WTC11 (cell line): ENCODE data around the gene ASIC2. TPM values are rescaled to one million over a fixed set of nuclear protein-coding genes. Genes with fewer than 3 reads are reported as not detected.

Source experiments
- ATAC-seq: fragments of 200-7000 bp; cut with Tn5 transposase; 2 replicates; pipeline ENCODE4 v1.10.0; 2021; ENCODE audit warnings: mild to moderate bottlenecking, moderate library complexity
- CTCF ChIA-PET: fragments of 300-600 bp; sonication (Branson Sonifier 250); formaldehyde crosslinking; loops from one replicate; lab custom pipeline; 2021; ENCODE audit warnings: antibody characterized with exemption; lab: Charles Lee
- POLR2A ChIA-PET: fragments of 350-600 bp; sonication (Branson Sonifier 250); formaldehyde crosslinking; loops from one replicate; lab custom pipeline; 2021; ENCODE audit warnings: antibody characterized with exemption; lab: Charles Lee
- DNase-seq: peaks from one replicate; pipeline ENCODE4 v3.0.0; 2021; ENCODE audit warnings: low spot score
- H3K27ac Mint-ChIP-seq: 2 replicates; pipeline ENCODE4 v1.8.0; 2021; ENCODE audit warnings: mixed read lengths
- H3K27me3 Mint-ChIP-seq: 2 replicates; pipeline ENCODE4 v1.8.0; 2021; ENCODE audit warnings: low read depth, mild to moderate bottlenecking, moderate library complexity, mixed read lengths
- H3K36me3 Mint-ChIP-seq: 2 replicates; pipeline ENCODE4 v1.8.0; 2021; ENCODE audit warnings: mixed read lengths
- H3K4me1 Mint-ChIP-seq: 2 replicates; pipeline ENCODE4 v1.8.0; 2022; ENCODE audit warnings: mixed read lengths
- H3K4me3 Mint-ChIP-seq: 2 replicates; pipeline ENCODE4 v1.8.0; 2021; ENCODE audit warnings: mild to moderate bottlenecking, moderate library complexity, mixed read lengths
- H3K9me3 Mint-ChIP-seq: 2 replicates; pipeline ENCODE4 v1.8.0; 2021; ENCODE audit warnings: mixed read lengths
- ARID4B ChIP-seq: sonication (generic); formaldehyde crosslinking; IDR thresholded peaks from 2 replicates; pipeline ENCODE4 v1.8.0; 2023; ENCODE audit warnings: missing genetic modification reagents, mild to moderate bottlenecking, borderline replicate concordance
- ATF6 ChIP-seq: sonication (generic); formaldehyde crosslinking; IDR thresholded peaks from 2 replicates; pipeline ENCODE4 v1.8.1; 2023; ENCODE audit warnings: mild to moderate bottlenecking, missing genetic modification reagents
- E2F1 ChIP-seq: sonication (generic); formaldehyde crosslinking; IDR thresholded peaks from 2 replicates; pipeline ENCODE4 v1.8.0; 2022; ENCODE audit warnings: mild to moderate bottlenecking, missing genetic modification reagents
- E2F4 ChIP-seq: sonication (generic); formaldehyde crosslinking; IDR thresholded peaks from 2 replicates; pipeline ENCODE4 v1.8.1; 2022; ENCODE audit warnings: low read depth, mild to moderate bottlenecking, moderate library complexity, missing genetic modification reagents, borderline replicate concordance
- ELF4 ChIP-seq: sonication (generic); formaldehyde crosslinking; IDR thresholded peaks from 2 replicates; pipeline ENCODE4 v1.8.1; 2022; ENCODE audit warnings: low read depth, mild to moderate bottlenecking, moderate library complexity, missing genetic modification reagents
- EMX1 ChIP-seq: fragments of 250-450 bp; sonication (Bioruptor Pico); IDR thresholded peaks from 2 replicates; pipeline ENCODE4 v1.8.0; 2021; ENCODE audit warnings: mild to moderate bottlenecking
- ERG ChIP-seq: fragments of 250-450 bp; sonication (Bioruptor Pico); IDR thresholded peaks from 2 replicates; pipeline ENCODE4 v1.8.0; 2021; ENCODE audit warnings: mild to moderate bottlenecking
- ESRRA ChIP-seq: sonication (generic); formaldehyde crosslinking; IDR thresholded peaks from 2 replicates; pipeline ENCODE4 v1.8.1; 2022; ENCODE audit warnings: mild to moderate bottlenecking, missing genetic modification reagents, borderline replicate concordance
- FOXP4 ChIP-seq: sonication (generic); formaldehyde crosslinking; IDR thresholded peaks from 2 replicates; pipeline ENCODE4 v1.8.0; 2022; ENCODE audit warnings: mild to moderate bottlenecking, missing genetic modification reagents
- JAZF1 ChIP-seq: fragments of 250-450 bp; sonication (Bioruptor Pico); IDR thresholded peaks from 2 replicates; pipeline ENCODE4 v1.9.0; 2021; ENCODE audit warnings: moderate library complexity, mild to moderate bottlenecking, inconsistent platforms
- NR3C1 ChIP-seq: sonication (generic); formaldehyde crosslinking; conservative IDR thresholded peaks from 2 replicates; pipeline ENCODE4 v1.8.1; 2023; ENCODE audit warnings: low read depth, mild to moderate bottlenecking, missing genetic modification reagents
- OVOL2 ChIP-seq: fragments of 250-450 bp; sonication (Bioruptor Pico); IDR thresholded peaks from 2 replicates; pipeline ENCODE4 v1.9.0; 2021; ENCODE audit warnings: mild to moderate bottlenecking, borderline replicate concordance
- PRDM15 ChIP-seq: sonication (generic); formaldehyde crosslinking; IDR thresholded peaks from 2 replicates; pipeline ENCODE4 v1.8.0; 2022; ENCODE audit warnings: missing genetic modification reagents
- TEAD1 ChIP-seq: sonication (generic); formaldehyde crosslinking; IDR thresholded peaks from 2 replicates; pipeline ENCODE4 v1.8.0; 2022; ENCODE audit warnings: mild to moderate bottlenecking, missing genetic modification reagents
- USF2 ChIP-seq: sonication (generic); formaldehyde crosslinking; IDR thresholded peaks from 2 replicates; pipeline ENCODE4 v1.8.1; 2023; ENCODE audit warnings: mild to moderate bottlenecking, missing genetic modification reagents, moderate library complexity
- ZNF121 ChIP-seq: sonication (generic); formaldehyde crosslinking; IDR thresholded peaks from 2 replicates; pipeline ENCODE4 v1.8.0; 2023; ENCODE audit warnings: missing genetic modification reagents
- ZNF423 ChIP-seq: fragments of 250-450 bp; sonication (Bioruptor Pico); IDR thresholded peaks from 2 replicates; pipeline ENCODE4 v2.1.2; 2022; ENCODE audit warnings: mild to moderate bottlenecking, moderate library complexity
- ZNF512 ChIP-seq: sonication (generic); formaldehyde crosslinking; IDR thresholded peaks from 2 replicates; pipeline ENCODE4 v1.8.1; 2022; ENCODE audit warnings: missing genetic modification reagents, borderline replicate concordance
- total RNA-seq: library from RNA; stranded (reverse); gene quantifications from 3 replicates; pipeline ENCODE4 v1.2.3, GENCODE V29; 2021

Gene ASIC2
- total RNA-seq, 1 experiment from 2014 or later, result 2.7 TPM

- CTCF ChIA-PET, result interaction anchor here (1.9 kb wide), 1 partner anchor 11 kb away, joined by 4 read pairs; no protein-coding TSS in a partner anchor
- DNase-seq (no peak), ATAC-seq (peak; percentile 32; the same call in 1 of the 2 replicates)
- POLR2A ChIA-PET, result no interaction called here
- peaks cover 40% of the 10 kb centered on the region for H3K27me3 Mint-ChIP-seq
- H3K4me3 Mint-ChIP-seq, result no peak overlapping the region
- no peaks in the 10 kb centered on the region for H3K36me3 Mint-ChIP-seq
- no peaks in the 10 kb centered on the region for H3K4me1 Mint-ChIP-seq
- no peak overlapping the region for H3K27ac Mint-ChIP-seq
- H3K9me3 Mint-ChIP-seq, result peaks cover 3% of the 10 kb centered on the region; the same call in 1 of the 2 replicates
- TF ChIP-seq ESRRA (no peak), USF2 (CRISPR knock-in tag) (no peak), FOXP4 (CRISPR knock-in tag) (no peak), JAZF1 (CRISPR knock-in tag) (no peak), TEAD1 (no peak), ZNF423 (no peak), ARID4B (CRISPR knock-in tag) (no peak), ELF4 (CRISPR knock-in tag) (no peak), EMX1 (CRISPR knock-in tag) (no peak), PRDM15 (CRISPR knock-in tag) (no peak), ERG (CRISPR knock-in tag) (no peak), ATF6 (CRISPR knock-in tag) (no peak), NR3C1 (no peak), E2F1 (no peak), OVOL2 (CRISPR knock-in tag) (no peak), E2F4 (CRISPR knock-in tag) (no peak), ZNF512 (CRISPR knock-in tag) (no peak), ZNF121 (CRISPR knock-in tag) (no peak)
Observed at GRCh38 chr17:33175562-33175961, 117.5 kb downstream of the ASIC2 start.
